ENCODE results near the gene CARMIL1. TPM values are rescaled to one million over a fixed set of nuclear protein-coding genes. Genes with fewer than 3 reads are reported as not detected.
A peak's percentile ranks its signal among the peaks of the same experiment; 100 is the strongest.

Gene CARMIL1
- total and polyA plus RNA-seq, 12 donors = 9.2 to 36.2 (median 14.5) TPM

GRCh38 chr6:25456249-25457040, 177.3 kb downstream of the CARMIL1 start:
- DNase-seq = no peak
- Histone ChIP-seq H3K27ac (no peak overlapping the region), H3K4me1 (replicated peaks in 1 of 2) (peaks cover 0 to 13% of the 10 kb centered on the region in 2 donors), H3K9me3 (replicated peaks in 1 of 3) (no peaks in the 10 kb centered on the region), H3K4me3 (no peak overlapping the region), H3K27me3 (no peaks in the 10 kb centered on the region), H3K36me3 (replicated peaks in 1 of 2) (no peaks in the 10 kb centered on the region)
- TF ChIP-seq CTCF (IDR thresholded peaks at IDR 0.05) = no peak
- no peak for TF ChIP-seq POLR2A (IDR thresholded peaks at IDR 0.05)
- intact Hi-C loops (cut with DNase I) = no loop called here
- 53 to 77% (median 63%) methylated on average over 3 of the region's 3 CpGs for WGBS, 4 donors

- no peak for DNase-seq
- H3K36me3 ChIP-seq (replicated peaks in 1 of 2) = no peaks in the 10 kb centered on the region
- no peaks in the 10 kb centered on the region for H3K27me3 ChIP-seq
- no peak overlapping the region for H3K4me3 ChIP-seq
- TF ChIP-seq POLR2A (IDR thresholded peaks at IDR 0.05) (no peak), CTCF (IDR thresholded peaks at IDR 0.05) (no peak)
- no peak overlapping the region for H3K27ac ChIP-seq
- 93 to 98% (median 95%) methylated on average over 3 of the region's 3 CpGs for WGBS, 4 donors
- H3K9me3 ChIP-seq (replicated peaks in 1 of 3) = no peaks in the 10 kb centered on the region
- intact Hi-C loops (cut with DNase I) = no loop called here
- peaks cover 0 to 13% of the 10 kb centered on the region in 2 donors for H3K4me1 ChIP-seq (replicated peaks in 1 of 2)
Observed at GRCh38 chr6:25457516-25457915, 178.3 kb downstream of the CARMIL1 start.

- no peaks in the 10 kb centered on the region for H3K9me3 ChIP-seq (replicated peaks in 1 of 3)
- 62 to 74% (median 64%) methylated on average over 2 of the region's 2 CpGs for WGBS, 4 donors
- peaks cover 0 to 13% of the 10 kb centered on the region in 2 donors for H3K4me1 ChIP-seq (replicated peaks in 1 of 2)
- no peak for TF ChIP-seq POLR2A (IDR thresholded peaks at IDR 0.05)
- peak in 4 of 7 donors; percentile 31 to 43 (median 38) for DNase-seq
- no peak overlapping the region for H3K4me3 ChIP-seq
- no peak overlapping the region for H3K27ac ChIP-seq
- H3K27me3 ChIP-seq = no peaks in the 10 kb centered on the region
- no peaks in the 10 kb centered on the region for H3K36me3 ChIP-seq (replicated peaks in 1 of 2)
- intact Hi-C loops (cut with DNase I) = no loop called here
Observed at GRCh38 chr6:25458485-25458884, 179.3 kb downstream of the CARMIL1 start.

- Histone ChIP-seq H3K4me3 (no peak overlapping the region), H3K36me3 (replicated peaks in 1 of 2) (no peaks in the 10 kb centered on the region), H3K27me3 (no peaks in the 10 kb centered on the region), H3K9me3 (replicated peaks in 1 of 3) (no peaks in the 10 kb centered on the region), H3K4me1 (replicated peaks in 1 of 2) (peaks cover 0 to 4% of the 10 kb centered on the region in 2 donors), H3K27ac (no peak overlapping the region)
- TF ChIP-seq POLR2A (IDR thresholded peaks at IDR 0.05) (no peak), CTCF (IDR thresholded peaks at IDR 0.05) (no peak)
- WGBS, 4 donors = 91 to 92% (median 91%) methylated on average over 7 of the region's 7 CpGs
- intact Hi-C loops (cut with DNase I) = no loop called here
- DNase-seq = no peak
Observed at GRCh38 chr6:25462235-25462897, 183.2 kb downstream of the CARMIL1 start.
